GM21576 (cell line): ENCODE measurements around the gene CCDC158.
"Not testable (repeated sequence)": the region's sequence is repeated elsewhere in the genome, so short reads cannot be mapped to it uniquely, and the experiment has no call there.

Experiments used
- ATAC-seq: cut with Tn5 transposase; IDR thresholded peaks from one replicate; pipeline ENCODE4 v1.9.1; 2021; ENCODE audit warnings: mild to moderate bottlenecking, moderate library complexity; ENCODE audit not compliant: unreplicated experiment

Gene CCDC158

DNA sequence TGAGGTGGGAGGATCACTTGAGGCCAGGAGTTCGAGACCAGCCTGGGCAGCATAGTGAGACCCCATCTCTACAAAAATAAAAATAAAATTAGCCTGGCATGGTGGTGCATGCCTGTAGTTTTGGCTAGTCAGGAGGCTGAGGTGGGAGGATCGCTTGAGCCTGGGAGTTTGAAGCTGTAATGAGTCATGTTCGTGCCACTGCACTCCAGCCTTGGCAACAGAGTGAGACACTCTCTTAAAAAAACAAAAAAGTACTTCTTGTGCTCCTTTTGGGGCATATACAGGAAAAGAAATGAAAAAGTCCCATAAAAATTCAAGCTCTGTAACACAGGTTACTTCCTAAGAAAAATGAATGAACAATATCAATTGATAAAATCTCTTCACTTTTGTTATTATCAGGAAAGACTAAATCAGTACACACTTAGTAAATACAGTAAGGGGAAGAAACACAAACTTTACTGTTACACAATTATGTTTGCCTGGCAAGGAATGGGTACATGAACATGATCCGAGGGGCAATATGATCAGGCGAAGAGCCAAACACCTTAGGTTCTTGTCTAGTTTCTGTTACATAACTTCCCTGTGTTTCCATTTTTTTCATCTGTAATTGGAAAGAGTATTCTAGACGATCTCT, 46.9 kb downstream of the CCDC158 start:
- no peak for ATAC-seq

DNA sequence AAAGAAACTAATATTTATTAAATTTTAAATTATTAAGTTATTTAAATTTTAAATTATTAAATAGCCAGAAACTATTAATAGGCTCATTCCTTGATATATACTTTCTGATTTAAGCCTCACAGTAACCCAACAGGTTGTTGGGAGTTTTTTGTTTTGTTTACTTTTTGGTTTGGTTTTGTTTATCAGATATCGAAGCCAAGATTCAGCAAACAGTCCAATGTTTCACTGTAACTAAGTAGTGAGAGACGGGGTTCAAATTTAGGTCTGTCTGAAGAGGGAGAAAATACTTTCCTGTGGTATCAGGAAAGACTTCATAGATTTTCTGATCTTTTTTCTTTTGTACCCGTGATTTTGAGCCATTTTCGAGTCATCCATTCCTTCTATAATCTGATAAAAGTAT, 54.2 kb downstream of the CCDC158 start:
- ATAC-seq: no peak

DNA sequence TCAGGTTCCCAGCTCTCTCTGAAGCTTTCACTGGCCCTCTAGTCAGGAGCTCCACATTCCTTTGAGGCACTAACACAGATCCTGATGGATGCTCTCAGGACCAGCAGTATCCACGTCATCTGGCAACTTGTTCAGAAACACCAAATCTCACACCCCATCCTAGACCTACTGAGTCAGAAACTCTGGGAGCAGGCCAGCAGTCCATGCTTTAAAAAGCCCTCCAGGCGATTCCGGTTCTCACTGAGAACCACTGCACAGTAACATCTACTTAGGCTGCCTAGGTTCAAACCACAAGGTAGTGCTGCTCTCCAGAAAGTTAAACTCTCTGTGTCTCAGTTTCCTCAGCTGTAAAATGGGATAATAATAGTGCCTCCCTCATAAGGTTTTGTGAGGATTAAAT, 55.3 kb downstream of the CCDC158 start:
- no peak for ATAC-seq

DNA sequence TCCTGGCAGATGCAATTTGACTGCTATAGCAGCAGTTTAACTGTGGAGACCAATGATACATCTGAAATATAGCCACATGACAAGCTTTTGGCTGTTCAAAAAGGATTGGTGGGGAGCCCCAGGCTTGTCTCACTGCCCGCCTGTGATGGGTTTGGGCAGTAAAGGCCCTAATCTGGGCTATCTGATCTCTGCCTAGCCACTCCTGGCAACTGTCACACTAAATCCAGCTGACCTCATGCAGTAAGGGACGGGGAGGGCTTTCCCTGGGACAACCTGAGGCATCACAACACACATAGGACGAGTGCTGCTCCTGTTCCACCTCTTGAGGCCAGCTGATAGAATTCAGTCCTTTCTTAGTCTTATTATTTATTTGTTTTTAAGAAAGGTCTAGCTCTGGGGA, 56.2 kb downstream of the CCDC158 start:
- no peak for ATAC-seq

DNA sequence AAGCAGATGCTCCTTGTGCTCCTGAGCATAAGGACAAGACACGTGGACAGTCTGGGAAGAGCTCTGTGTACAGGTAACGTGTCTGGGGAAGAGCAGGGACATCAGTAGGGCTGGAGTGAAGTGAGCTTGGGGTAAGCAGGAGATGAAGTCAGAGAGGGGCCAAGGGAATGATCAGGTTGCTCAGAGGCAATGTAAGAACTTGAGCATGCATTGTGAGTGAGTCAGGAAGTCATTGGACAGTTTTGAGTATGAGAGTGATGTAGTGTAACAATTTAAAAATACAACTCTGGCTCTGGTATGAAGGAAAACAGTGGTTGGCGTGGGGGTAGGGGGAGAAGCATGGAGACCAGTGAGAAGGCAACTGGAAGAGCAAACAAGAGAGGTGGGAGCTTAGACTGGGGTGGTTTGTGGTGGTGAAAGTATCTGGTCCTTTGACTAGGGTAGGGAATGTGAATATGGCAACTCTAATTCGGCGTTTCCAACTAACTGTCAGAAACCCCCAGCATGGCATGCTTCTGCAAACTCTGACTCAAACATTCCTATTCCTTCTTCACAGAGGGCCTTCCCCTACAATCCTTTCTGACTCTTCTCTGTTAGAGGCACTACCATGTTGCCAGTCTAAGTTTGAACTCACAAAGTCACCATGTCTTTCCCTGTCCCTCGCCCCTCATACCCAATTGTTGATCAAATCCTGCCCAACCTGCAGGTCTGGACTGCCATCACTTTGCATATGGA, 57.2 kb downstream of the CCDC158 start:
- no peak for ATAC-seq

DNA sequence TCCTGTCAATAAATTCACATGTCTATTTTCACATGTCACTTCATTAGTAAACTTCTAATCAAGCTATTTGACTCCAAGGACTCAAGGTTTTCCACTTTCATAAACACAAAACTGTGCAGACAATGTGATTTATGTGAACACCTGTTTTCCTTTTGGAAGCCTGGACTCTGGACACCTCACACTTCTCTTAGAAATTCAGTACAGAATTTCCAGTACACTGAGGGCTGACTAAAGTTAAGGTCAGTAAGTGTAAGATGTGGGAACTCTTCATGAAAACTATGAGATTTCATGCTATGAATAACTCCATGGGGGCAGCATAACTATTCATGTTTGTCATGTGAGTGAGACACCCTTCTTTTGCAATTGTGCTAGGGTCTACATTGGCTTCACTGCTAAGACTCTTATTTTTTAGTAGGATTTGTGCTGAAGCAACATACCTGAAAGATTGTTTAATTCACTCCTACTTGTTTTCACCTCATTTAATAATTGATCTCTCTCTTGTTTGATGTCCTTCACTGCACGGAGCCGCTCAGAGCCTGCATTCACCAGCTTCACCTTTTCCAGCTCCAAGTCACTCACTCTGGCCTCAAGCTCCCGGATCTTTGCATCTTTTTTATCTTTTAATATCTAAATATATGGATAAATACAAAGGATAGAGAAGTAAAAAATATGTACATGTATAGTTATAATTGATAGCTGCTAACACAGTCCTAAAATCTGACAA, 59.1 kb downstream of the CCDC158 start:
- ATAC-seq: no peak

DNA sequence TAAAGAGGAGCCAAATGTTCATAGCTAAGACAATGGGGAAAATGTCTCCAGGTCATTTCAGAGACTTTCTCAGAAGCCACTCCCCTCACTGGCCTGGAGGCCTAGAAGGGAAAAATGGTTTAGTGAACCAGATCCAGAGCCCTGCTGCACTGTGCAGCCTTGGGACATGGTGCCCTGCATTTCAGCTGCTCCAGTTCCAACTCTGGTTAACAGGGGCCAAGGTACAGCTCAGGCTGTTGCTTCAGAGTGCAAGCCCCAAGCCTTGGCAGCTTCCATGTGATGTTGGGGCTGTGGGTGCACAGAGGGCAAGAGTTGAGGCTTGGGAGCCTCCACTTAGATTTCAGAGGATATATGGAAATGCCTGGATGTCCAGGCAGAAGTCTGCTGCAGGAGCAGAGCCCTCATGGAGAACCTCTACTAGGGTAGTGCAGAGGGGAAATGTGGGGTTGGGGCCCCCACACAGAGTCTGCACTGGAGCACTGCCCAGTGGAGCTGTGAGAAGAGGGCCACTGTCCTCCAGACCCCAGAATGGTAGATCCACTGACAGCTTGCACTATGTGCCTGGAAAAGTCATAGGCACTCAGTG, 61.0 kb downstream of the CCDC158 start:
- not testable (repeated sequence) for ATAC-seq

DNA sequence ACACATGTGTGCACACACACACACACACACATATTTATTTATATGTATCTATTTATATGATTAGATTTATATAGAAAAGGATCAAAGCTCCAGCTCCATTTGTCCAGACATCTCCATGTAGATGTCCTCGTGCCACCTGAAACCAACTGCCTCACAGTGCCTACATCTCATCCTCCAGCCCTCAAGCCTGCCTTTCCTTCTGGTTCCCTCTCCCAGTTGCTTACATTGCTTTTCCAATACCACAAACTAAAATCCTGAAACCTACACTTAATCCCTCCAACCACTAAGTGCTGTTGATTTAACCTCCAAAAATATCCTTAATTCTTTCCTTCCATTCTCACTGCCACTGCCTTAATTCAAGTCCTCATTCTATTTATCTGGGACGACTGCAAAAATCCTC, 63.0 kb downstream of the CCDC158 start:
- ATAC-seq: no peak

DNA sequence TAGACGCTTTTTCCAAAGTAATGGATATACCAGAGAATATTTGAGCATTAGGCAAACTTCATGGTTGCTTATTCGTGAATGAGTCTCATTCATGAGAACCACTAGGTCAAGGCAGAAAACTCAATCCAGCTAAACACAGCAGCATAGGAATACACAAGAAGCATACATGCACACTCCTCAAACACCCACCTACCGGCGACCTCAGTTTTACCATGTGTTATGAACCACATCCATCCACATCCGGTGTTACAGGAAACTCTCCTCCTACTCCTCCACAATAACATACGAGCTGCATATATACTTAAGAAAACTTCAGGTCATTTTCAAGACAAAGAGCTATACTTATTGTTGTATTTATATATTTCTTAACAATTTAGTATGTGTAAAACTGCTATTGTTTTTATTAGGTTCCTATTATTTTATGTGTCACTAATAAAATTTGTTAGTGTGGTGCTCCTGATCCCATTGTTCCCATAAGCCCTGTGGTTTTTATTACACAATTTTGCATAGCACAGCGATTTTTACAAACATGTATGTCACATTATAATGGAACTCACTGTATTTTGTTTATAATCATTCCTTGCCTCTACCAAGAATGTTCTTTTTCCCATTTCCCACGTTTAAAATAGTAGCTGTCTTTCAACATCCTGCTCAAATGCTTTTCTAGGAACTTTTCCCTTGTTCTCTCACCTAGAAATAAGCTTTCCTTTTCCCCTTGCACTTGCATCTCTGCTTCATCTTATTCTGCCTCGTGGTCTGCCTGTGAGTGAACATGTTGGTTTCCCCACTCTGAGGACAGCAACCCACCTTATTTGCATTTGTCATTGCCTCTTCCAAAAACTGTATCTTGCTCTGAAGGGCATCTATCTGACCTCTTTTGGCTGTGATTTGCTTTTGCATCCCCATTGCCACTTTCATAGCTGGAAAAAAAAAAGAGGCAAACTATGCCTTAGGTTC, 66.1 kb downstream of the CCDC158 start:
- no peak for ATAC-seq

DNA sequence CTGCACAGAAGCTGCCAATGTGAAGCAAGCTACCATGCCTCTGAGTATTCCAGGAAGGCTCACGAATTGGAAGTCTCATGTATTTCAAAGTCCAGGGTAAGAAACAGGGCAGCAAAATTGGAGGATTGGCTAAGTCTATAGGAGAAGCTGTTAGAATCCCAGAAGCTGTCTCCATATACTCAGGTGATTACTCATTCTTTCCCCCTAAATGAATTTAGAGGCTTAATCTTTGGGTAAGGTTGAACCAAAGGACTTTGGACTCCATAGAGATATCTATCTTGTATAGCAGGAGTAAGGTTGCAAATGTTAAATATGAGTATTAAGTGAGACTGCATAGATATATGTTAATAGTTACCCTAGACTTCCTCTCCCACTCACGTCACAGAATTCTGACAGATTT, 78.1 kb downstream of the CCDC158 start:
- no peak for ATAC-seq

DNA sequence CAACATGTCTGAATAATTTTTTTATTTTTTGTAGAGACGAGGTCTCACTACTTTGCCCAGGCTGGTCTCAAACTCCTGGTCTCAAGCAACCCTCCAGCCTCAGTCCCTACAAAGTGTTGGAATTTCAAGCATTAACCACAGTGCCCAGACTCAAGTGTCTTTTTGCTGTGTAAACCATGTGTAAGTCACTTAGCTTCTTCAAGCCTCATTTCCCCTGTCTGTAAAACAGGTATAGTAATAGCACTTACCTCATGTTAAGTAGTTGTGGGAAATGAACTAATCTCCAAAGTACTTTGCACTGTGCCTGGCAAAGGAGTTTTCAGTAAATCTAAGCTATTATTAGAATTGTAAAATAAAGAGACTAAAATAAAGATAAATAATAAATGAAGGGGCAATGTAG, 78.8 kb downstream of the CCDC158 start:
- ATAC-seq: no peak

DNA sequence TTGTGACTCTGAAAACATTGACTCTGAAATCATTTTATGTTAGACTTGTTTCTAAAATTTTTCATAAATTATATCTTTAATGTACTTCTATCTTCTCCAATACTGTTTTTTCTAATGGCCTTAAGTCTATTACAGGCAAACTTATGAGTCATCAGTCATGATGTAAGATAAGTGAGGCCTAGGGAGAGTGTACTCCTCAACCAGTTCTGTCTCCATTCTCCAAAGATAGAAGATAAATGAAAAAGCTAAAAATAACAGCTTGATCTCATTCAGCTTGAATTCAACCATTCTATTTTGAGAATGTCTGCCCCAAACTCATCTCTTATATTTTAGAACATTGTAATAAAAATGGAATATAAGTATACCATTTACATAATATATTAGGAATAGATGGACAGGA, 79.9 kb downstream of the CCDC158 start:
- no peak for ATAC-seq

DNA sequence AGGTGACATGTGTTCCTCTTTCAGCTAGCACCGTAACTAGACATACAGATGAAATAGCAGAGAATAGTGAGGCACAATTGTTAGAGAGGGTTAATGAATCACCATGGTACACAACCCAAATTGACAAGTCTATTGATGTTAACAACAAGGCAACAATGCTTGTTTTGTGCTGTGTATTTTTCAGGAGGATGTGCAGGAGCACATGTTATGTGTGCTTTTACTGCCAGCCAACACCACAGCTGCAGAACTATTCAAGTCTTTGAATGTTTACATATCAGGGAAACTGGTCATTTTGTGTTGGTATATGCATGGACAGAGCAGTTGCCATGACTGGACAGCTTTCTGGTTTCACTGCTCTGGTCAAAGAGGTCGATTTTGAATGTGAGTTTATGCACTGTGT, 81.6 kb downstream of the CCDC158 start:
- no peak for ATAC-seq

DNA sequence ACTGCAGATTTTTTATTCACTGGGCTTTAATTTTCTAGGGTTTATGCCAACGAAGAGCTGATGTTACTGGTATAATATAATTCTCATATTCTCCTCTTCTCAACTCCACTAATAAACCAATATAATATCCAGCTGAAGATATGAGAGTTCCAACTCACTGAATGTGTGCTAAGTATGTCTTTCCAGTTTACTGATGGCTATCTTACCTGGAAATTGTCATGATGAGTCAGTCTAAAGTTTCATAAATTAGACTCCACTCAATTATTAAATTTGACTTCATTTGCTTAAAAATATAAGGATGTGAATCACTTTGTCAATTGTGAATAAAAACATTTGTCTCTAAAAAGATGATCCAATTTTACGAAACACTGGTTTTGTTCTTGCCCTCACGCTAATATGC, 86.1 kb downstream of the CCDC158 start:
- ATAC-seq: no peak

DNA sequence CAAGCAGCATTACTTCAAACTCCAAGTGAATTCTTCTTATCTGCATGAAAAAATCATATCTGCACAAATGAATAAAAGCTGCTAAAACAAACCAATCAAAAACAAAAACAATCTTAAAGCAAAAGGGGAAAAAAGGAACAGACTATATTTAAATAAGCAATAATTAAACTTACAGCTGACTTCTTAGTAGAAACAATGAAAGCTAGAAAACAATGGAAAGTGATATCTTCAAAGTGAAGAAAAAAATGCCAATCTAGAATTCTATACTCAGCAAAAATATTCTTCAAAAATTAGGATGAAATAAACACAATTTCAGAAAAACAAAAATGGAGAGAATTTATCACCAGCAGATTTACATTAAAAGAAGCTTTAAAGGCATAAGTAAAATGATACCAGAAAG, 94.4 kb downstream of the CCDC158 start:
- no peak for ATAC-seq

DNA sequence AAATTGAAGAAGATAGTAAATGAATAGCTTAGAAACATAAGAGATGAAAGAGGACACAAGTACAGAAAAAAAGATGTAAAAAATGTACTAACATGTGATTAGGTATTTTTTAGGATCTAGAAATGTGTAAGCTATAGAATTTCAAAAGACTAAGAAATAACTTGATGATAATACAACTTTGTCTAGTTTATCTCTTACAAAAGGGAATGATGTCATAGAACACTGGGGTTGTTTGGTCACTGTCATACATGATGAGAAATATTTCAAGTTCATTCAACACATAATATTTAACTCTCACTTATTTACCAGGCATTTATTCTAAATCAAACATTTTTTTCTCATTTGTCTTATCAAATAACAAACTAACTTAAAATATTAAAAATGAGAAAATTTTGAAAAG, 95.9 kb downstream of the CCDC158 start:
- no peak for ATAC-seq

DNA sequence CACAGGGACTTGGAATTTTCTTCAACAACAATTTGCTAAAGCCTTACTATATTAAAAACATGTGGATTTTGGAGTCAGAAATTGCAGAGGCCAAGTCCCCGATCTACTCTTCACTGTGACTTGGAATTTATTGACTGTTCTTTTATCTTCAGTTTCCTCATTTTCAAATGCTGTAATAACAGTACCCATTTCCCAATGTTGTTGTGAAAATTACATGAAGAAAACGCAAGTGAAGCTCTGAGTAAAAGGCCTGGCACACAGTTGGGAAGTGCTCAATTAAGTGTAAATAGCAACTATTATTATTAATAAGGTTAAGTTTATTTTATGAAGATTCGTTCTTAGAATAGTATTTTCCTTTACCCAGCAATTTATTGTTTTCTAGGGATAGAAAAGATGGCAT, 98.7 kb downstream of the CCDC158 start:
- no peak for ATAC-seq

DNA sequence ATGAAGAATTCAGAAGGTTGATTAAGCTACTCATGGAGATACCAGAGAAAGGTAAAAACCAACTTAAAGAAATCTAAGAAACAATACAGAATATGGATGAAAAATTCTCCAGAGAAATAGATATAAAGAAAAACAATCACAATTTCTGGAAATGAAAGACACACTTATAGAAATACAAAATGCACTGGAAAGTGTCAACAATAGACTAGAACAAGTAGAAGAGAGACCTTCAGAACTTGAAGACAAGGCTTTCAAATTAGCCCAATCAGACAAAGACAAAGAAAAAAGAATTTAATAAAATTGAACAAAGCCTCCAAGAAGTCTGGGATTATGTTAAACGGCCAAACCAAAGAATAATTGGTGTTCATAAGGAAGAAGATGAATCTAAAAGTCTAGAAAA, 104.8 kb downstream of the CCDC158 start:
- ATAC-seq: no peak

DNA sequence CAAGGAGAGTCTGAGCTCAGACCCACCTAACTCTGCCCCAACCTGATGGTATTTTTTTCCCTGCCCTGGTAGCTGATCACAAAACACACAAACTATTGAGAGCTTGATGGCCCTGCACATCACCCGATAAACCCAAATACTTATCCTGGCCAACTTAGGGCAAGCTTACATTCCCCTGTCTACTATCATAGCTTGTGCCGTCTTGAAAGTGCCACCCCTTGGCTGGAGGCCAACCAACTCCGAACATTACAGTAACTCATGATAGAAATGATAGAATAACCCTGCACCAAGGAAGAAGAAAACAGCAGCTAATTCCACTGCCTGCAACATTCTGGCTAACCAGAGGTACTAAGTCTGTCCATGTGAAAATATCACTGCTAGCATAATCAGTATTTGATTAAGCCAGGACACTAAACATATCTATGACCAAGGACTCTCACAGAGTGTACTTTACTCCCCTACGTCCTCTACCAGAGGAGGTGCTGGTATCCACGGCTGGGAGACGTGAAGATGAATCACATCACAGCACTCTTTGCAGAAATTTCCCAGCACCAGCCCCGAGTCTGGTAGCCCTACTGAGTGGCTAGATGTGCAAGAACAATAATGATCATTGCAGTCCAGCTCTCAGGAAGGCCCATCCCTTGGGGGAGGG, 105.5 kb downstream of the CCDC158 start:
- ATAC-seq: no peak

DNA sequence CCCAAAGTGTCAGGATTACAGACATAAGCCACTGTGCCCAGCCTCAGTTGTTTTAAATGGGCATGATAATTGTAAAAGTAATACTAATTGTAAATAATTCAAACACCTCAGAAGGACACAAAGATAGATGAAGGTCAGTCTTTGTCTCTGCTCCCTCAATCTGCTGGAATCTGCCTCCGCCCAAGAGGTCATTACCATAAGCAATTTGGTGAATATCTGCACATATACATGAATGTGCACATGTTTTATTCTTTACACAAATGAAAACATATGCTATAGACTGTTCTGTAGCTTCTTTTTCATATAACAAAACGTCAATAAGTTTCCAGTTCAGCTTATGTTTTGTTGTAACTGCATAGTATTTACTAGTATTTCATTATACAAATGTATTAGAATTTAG, 107.4 kb downstream of the CCDC158 start:
- ATAC-seq: no peak
